IMR-90 (cell line): Measurements from ENCODE around the gene BRWD1. TPM values are rescaled to one million over a fixed set of nuclear protein-coding genes. Genes with fewer than 3 reads are reported as not detected.

Source experiments
- ATAC-seq: fragments of 200-7000 bp; cut with Tn5 transposase; 2 replicates; pipeline ENCODE4 v1.9.1; 2020; ENCODE audit warnings: low read depth, mild to moderate bottlenecking, moderate library complexity
- BruUV-seq: library from RNA; stranded (reverse); fragments of 400-500 nt; replicated peaks from 2 replicates; lab custom pipeline; 2021; lab: Mats Ljungman, UMichigan
- CTCF ChIA-PET: fragments of 300-600 bp; formaldehyde crosslinking; extraction: SDS; loops from one replicate; lab custom pipeline; 2021; ENCODE audit warnings: antibody characterized with exemption; lab: Yijun Ruan, JAX
- POLR2A ChIA-PET: fragments of 300-600 bp; sonication (Branson Sonifier 250); formaldehyde crosslinking; loops from one replicate; lab custom pipeline; 2022; ENCODE audit warnings: antibody characterized with exemption; ENCODE audit not compliant: unreplicated experiment; lab: Charles Lee
- DNase-seq: peaks from one replicate; pipeline ENCODE4 v3.0.0; 2013
- H2AFZ ChIP-seq: replicated peaks from 2 replicates; pipeline ENCODE3; 2013; ENCODE audit warnings: low read length, mild to moderate bottlenecking; ENCODE audit not compliant: poor library complexity
- H2AK5ac ChIP-seq: 2 replicates; pipeline ENCODE4 v1.6.1; 2013; ENCODE audit warnings: low read depth, low read length, inconsistent platforms
- H2AK9ac ChIP-seq: replicated peaks from 2 replicates; pipeline ENCODE3; 2013; ENCODE audit warnings: mild to moderate bottlenecking, low read depth, low read length, moderate library complexity; ENCODE audit not compliant: poor library complexity
- H2BK120ac ChIP-seq: 2 replicates; pipeline ENCODE4 v1.6.1; 2013; ENCODE audit warnings: low read depth, low read length, inconsistent platforms
- H2BK15ac ChIP-seq: 3 replicates; pipeline ENCODE4 v1.6.1; 2013; ENCODE audit warnings: low read depth, low read length, inconsistent platforms
- H2BK20ac ChIP-seq: 2 replicates; pipeline ENCODE4 v1.6.1; 2013; ENCODE audit warnings: low read depth, mild to moderate bottlenecking, inconsistent platforms, low read length, moderate library complexity
- H2BK5ac ChIP-seq: 2 replicates; pipeline ENCODE4 v1.6.1; 2013; ENCODE audit warnings: mild to moderate bottlenecking, low read depth, low read length, inconsistent platforms; ENCODE audit not compliant: poor library complexity, severe bottlenecking
- H3K14ac ChIP-seq: replicated peaks from 2 replicates; pipeline ENCODE4 v1.6.1; 2013; ENCODE audit warnings: low read depth, low read length, inconsistent platforms
- H3K18ac ChIP-seq: 2 replicates; pipeline ENCODE4 v1.6.1; 2013; ENCODE audit warnings: low read depth, low read length, control low read depth
- H3K23ac ChIP-seq: 2 replicates; pipeline ENCODE4 v1.6.1; 2013; ENCODE audit warnings: low read depth, low read length, inconsistent platforms
- H3K27ac ChIP-seq: 2 replicates; pipeline ENCODE4 v1.5.1; 2013; ENCODE audit warnings: mild to moderate bottlenecking, control low read depth, low read length; ENCODE audit not compliant: insufficient read depth
- H3K27me3 ChIP-seq: 2 replicates; pipeline ENCODE4 v1.6.1; 2013; ENCODE audit warnings: low read length; ENCODE audit not compliant: control insufficient read depth, insufficient read depth
- H3K36me3 ChIP-seq: 2 replicates; pipeline ENCODE4 v1.6.1; 2013; ENCODE audit warnings: low read length, mixed read lengths; ENCODE audit not compliant: control insufficient read depth, insufficient read depth
- H3K4ac ChIP-seq: 2 replicates; pipeline ENCODE4 v1.6.1; 2013; ENCODE audit warnings: low read depth, low read length, inconsistent platforms
- H3K4me1 ChIP-seq: 2 replicates; pipeline ENCODE4 v1.6.1; 2013; ENCODE audit warnings: low read length, mixed read lengths; ENCODE audit not compliant: control insufficient read depth, insufficient read depth
- H3K4me2 ChIP-seq: 2 replicates; pipeline ENCODE4 v1.6.1; 2013; ENCODE audit warnings: low read depth, mild to moderate bottlenecking, control low read depth, low read length, moderate library complexity
- H3K4me3 ChIP-seq: 2 replicates; pipeline ENCODE4 v1.5.1; 2013; ENCODE audit warnings: low read depth, mild to moderate bottlenecking, control low read depth, low read length, moderate library complexity; ENCODE audit not compliant: insufficient read depth
- H3K56ac ChIP-seq: 2 replicates; pipeline ENCODE4 v1.6.1; 2013; ENCODE audit warnings: low read length, inconsistent platforms; ENCODE audit not compliant: insufficient read depth; ENCODE audit errors: extremely low read depth
- H3K79me1 ChIP-seq, 2 experiments: 2 replicates each; pipeline ENCODE4 v1.6.1; 2013; ENCODE audit warnings: low read length in 2 of 2, inconsistent platforms in 1 of 2, low read depth in 1 of 2
- H3K9ac ChIP-seq: 2 replicates; pipeline ENCODE4 v1.6.1; 2013; ENCODE audit warnings: low read depth, low read length, control low read depth
- H3K9me1 ChIP-seq: 2 replicates; pipeline ENCODE4 v1.6.1; 2013; ENCODE audit warnings: low read length, inconsistent platforms; ENCODE audit not compliant: insufficient read depth
- H3K9me3 ChIP-seq: 2 replicates; pipeline ENCODE4 v1.6.1; 2013; ENCODE audit warnings: low read length; ENCODE audit not compliant: control insufficient read depth, insufficient read depth
- H4K20me1 ChIP-seq: 2 replicates; pipeline ENCODE4 v1.6.1; 2013; ENCODE audit warnings: low read length, inconsistent platforms; ENCODE audit not compliant: insufficient read depth
- H4K5ac ChIP-seq: 2 replicates; pipeline ENCODE4 v1.6.1; 2013; ENCODE audit warnings: mild to moderate bottlenecking, low read depth, low read length, control low read depth
- H4K8ac ChIP-seq, 2 experiments: 2 replicates each; pipeline ENCODE4 v1.6.1; 2013; ENCODE audit warnings: low read depth in 2 of 2, low read length in 2 of 2, control low read depth in 1 of 2, inconsistent platforms in 1 of 2
- H4K91ac ChIP-seq: 2 replicates; pipeline ENCODE4 v1.6.1; 2013; ENCODE audit warnings: low read depth, low read length, inconsistent platforms; ENCODE audit not compliant: insufficient read depth
- CEBPB ChIP-seq: IDR thresholded peaks from 2 replicates; pipeline ENCODE4 v1.6.1; 2012; ENCODE audit warnings: low read depth, low read length, improper control_type of control experiment
- CHD1 ChIP-seq: IDR thresholded peaks from 2 replicates; pipeline ENCODE4 v1.6.1; 2012; ENCODE audit warnings: low read depth, low read length, improper control_type of control experiment
- MAFK ChIP-seq: IDR thresholded peaks from 2 replicates; pipeline ENCODE4 v1.6.1; 2012; ENCODE audit warnings: low read depth, low read length, improper control_type of control experiment
- MAZ ChIP-seq: IDR thresholded peaks from 2 replicates; pipeline ENCODE4 v1.6.1; 2012; ENCODE audit warnings: low read depth, mild to moderate bottlenecking, low read length, improper control_type of control experiment, moderate library complexity, borderline replicate concordance
- MXI1 ChIP-seq: IDR thresholded peaks from 2 replicates; pipeline ENCODE4 v1.6.1; 2012; ENCODE audit warnings: low read depth, mild to moderate bottlenecking, low read length, moderate library complexity, borderline replicate concordance
- NFE2L2 ChIP-seq: fragments of 150-350 bp; IDR thresholded peaks from 2 replicates; pipeline ENCODE4 v1.6.1; 2016; ENCODE audit warnings: low read depth, mild to moderate bottlenecking, low read length
- POLR2A ChIP-seq: IDR thresholded peaks from 2 replicates; pipeline ENCODE4 v1.6.1; 2012; ENCODE audit warnings: mild to moderate bottlenecking, low read depth, low read length
- RAD21 ChIP-seq: IDR thresholded peaks from 2 replicates; pipeline ENCODE4 v1.6.1; 2012; ENCODE audit warnings: low read length, improper control_type of control experiment
- RCOR1 ChIP-seq: IDR thresholded peaks from 2 replicates; pipeline ENCODE4 v1.6.1; 2012; ENCODE audit warnings: mild to moderate bottlenecking, low read length, improper control_type of control experiment; ENCODE audit not compliant: insufficient replicate concordance
- WGBS, 2 experiments: methylation state at CpG; one replicate each; pipeline versions ENCODE4 v1.1.5 to v1.1.7; 2013; ENCODE audit warnings: missing lambda C conversion rate in 2 of 2; ENCODE audit not compliant: insufficient read length in 1 of 2; ENCODE audit errors: extremely low coverage in 2 of 2; 5-methylcytosine and 5-hydroxymethylcytosine counted together
- dilution Hi-C: fragments of 300-500 bp; cut with HindIII; formaldehyde crosslinking; loops from one replicate; pipeline ENCODE4 v1.14.3; 2018; ENCODE audit warnings: low sequenced_read_pairs; ENCODE audit not compliant: unreplicated experiment
- in situ Hi-C: fragments of 300-500 bp; cut with MboI; formaldehyde crosslinking; loops from 3 replicates; pipeline ENCODE4 v1.14.3; 2019; ENCODE audit warnings: low sequenced_read_pairs, inconsistent platforms, mixed read lengths
- intact Hi-C: fragments of 100-400 bp; cut with micrococcal nuclease; formaldehyde crosslinking; loops from 2 replicates; pipeline ENCODE4 v1.10.0; 2022
- polyA plus RNA-seq, 3 experiments: library from polyadenylated mRNA; depleted of rRNA; stranded (reverse); fragments of >200 nt; gene quantifications; 2 replicates each; pipeline ENCODE4 v1.2.3, GENCODE V29; 2012; ENCODE audit warnings: low replicate concordance in 1 of 3
- total RNA-seq: library from RNA; depleted of rRNA; stranded (reverse); fragments of >200 nt; gene quantifications from 2 replicates; pipeline ENCODE4 v1.2.3, GENCODE V29; 2012
- TF ChIP-seq, protein P1 (sequence below): fragments of 150-350 bp; IDR thresholded peaks from 2 replicates; pipeline ENCODE4 v1.6.1; 2017; ENCODE audit warnings: mild to moderate bottlenecking, antibody characterized with exemption, low read length, low read depth
- TF ChIP-seq, protein P2 (sequence below): fragments of 150-350 bp; IDR thresholded peaks from 2 replicates; pipeline ENCODE4 v1.6.1; 2016; ENCODE audit warnings: low read depth, mild to moderate bottlenecking, low read length, moderate library complexity, borderline replicate concordance

BRWD1 gene
- total and polyA plus RNA-seq, 2 of the 4 experiments (the other 2 are of a cell fraction), result 6.7 to 28.7 TPM

DNA sequence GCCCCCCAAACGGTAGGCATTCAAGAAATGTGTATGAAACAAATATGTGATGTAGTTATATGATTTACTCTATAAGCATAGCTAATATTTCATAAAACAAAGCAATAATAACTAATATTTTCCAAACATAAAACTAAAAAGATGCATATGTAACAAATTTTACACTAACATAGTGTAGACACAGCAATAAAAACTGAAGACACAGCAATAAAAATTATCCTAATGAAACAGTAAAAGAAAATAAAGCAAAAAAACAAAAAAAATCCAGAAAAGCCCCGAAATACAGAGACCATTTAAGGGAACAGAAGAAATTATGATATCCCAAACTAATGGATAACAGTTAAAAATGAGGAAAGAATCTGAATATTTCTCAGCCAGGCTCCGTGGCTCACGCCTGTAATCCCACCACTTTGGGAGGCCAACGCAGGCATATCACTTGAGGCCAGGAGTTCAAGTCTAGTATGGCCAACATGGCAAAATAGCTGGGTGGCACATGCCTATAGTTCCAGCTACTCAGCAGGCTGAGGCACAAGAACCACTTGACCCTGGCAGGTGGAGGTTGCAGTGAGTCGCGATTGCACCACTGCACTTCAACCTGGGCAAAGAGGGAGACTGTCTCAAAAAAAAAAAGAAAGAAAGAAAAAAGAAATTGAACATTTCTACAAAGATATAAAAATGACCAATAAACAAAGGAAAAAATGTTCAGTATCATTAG lies 92.0 kb downstream of the BRWD1 start:
- Histone ChIP-seq H3K4me3 (no peak overlapping the region), H4K91ac (no peak overlapping the region), H2BK20ac (no peak overlapping the region), H4K5ac (no peak overlapping the region), H2AFZ (no peak overlapping the region), H2BK120ac (no peak overlapping the region), H3K27ac (no peak overlapping the region), H3K4ac (no peak overlapping the region), H3K23ac (no peak overlapping the region), H2AK9ac (no peak overlapping the region), H3K79me1 (no peaks in the 10 kb centered on the region; a peak in 2 of 4 replicates), H4K20me1 (no peaks in the 10 kb centered on the region), H3K27me3 (no peaks in the 10 kb centered on the region), H2AK5ac (no peak overlapping the region), H4K8ac (no peak overlapping the region), H3K4me1 (no peaks in the 10 kb centered on the region), H3K18ac (no peak overlapping the region), H3K14ac (no peak overlapping the region), H3K9ac (no peak overlapping the region), H3K4me2 (no peak overlapping the region), H3K9me3 (no peaks in the 10 kb centered on the region), H2BK15ac (no peak overlapping the region), H3K36me3 (peaks cover 21% of the 10 kb centered on the region), H3K56ac (no peak overlapping the region), H2BK5ac (no peak overlapping the region), H3K9me1 (no peaks in the 10 kb centered on the region; the same call in 1 of the 2 replicates)
- POLR2A ChIA-PET, result no interaction called here
- BruUV-seq, result no TSS peak
- intact Hi-C loops (no loop called here), in situ Hi-C loops (no loop called here), dilution Hi-C loops (no loop called here)
- WGBS, 2 experiments, result no CpG with 5 or more reads among the region's 7 CpGs
- ATAC-seq (no peak), DNase-seq (no peak)
- no peak for TF ChIP-seq RCOR1
- no peak for TF ChIP-seq RAD21
- no peak for TF ChIP-seq POLR2A
- TF ChIP-seq NFE2L2, result no peak
- TF ChIP-seq, protein P1, sequence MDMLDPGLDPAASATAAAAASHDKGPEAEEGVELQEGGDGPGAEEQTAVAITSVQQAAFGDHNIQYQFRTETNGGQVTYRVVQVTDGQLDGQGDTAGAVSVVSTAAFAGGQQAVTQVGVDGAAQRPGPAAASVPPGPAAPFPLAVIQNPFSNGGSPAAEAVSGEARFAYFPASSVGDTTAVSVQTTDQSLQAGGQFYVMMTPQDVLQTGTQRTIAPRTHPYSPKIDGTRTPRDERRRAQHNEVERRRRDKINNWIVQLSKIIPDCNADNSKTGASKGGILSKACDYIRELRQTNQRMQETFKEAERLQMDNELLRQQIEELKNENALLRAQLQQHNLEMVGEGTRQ, result no peak
- no peak for TF ChIP-seq MAZ
- TF ChIP-seq CEBPB, result no peak
- TF ChIP-seq, protein P2, sequence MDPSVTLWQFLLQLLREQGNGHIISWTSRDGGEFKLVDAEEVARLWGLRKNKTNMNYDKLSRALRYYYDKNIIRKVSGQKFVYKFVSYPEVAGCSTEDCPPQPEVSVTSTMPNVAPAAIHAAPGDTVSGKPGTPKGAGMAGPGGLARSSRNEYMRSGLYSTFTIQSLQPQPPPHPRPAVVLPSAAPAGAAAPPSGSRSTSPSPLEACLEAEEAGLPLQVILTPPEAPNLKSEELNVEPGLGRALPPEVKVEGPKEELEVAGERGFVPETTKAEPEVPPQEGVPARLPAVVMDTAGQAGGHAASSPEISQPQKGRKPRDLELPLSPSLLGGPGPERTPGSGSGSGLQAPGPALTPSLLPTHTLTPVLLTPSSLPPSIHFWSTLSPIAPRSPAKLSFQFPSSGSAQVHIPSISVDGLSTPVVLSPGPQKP, result no peak
- no peak for TF ChIP-seq MXI1
- TF ChIP-seq MAFK, result no peak
- no peak for TF ChIP-seq CHD1
- CTCF ChIA-PET, result no interaction called here
